Measurements from ENCODE around the gene CDKL2.

The CDKL2 gene

DNA sequence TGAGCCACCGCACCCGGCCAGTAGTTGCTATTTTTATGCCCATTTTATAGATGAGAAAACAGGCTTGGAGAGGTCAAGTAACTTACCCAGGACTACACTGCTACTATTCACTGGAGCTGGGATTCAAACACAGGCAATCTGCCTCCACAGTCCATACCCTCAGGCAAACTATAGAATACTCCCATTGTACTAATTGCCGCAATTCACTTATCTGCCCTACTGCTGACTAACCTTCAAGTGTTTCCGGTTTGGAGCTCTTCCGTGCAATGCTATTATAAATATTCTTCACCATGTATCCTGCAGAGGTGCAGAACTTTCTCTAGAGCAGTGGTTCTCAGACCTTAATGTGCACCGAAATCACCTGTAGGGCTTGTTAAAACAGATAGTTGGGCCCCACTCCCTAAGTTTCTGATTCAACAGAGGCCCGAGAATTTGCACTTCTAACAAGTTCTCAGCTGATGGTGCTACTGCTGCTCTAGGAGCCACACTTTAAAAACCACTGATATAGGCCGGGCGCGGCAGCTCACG, 44.7 kb upstream of the CDKL2 start:
- Histone ChIP-seq H3F3A (ENCODE audit: low read depth) (no peaks in the 10 kb centered on the region; the same call in 1 of the 2 replicates), H3K9me2 (replicated peaks; ENCODE audit: low read depth, low read length) (no peaks in the 10 kb centered on the region), H3K79me2 (ENCODE audit: insufficient read depth, low read length) (peaks cover 30% of the 10 kb centered on the region), H3K9ac (ENCODE audit: low read depth, low read length, poor library complexity, severe bottlenecking) (no peak overlapping the region), H3K4me2 (ENCODE audit: low read depth, low read length, poor library complexity, severe bottlenecking) (no peak overlapping the region), H3K36me3 (ENCODE audit: insufficient read depth, low read length) (no peaks in the 10 kb centered on the region), H3K4me3 (ENCODE audit: low read length, poor library complexity, severe bottlenecking) (no peak overlapping the region), H4K20me1 (ENCODE audit: insufficient read depth, low read length, poor library complexity, severe bottlenecking) (peaks cover 30% of the 10 kb centered on the region), H3K9me3 (ENCODE audit: insufficient read depth, low read depth, low read length) (no peaks in the 10 kb centered on the region), H3K27me3 (ENCODE audit: insufficient read depth, low read length, poor library complexity, severe bottlenecking) (peaks cover 6% of the 10 kb centered on the region), H3K4me1 (ENCODE audit: insufficient read depth, low read length, poor library complexity, severe bottlenecking) (peaks cover 25% of the 10 kb centered on the region), H2AFZ (ENCODE audit: low read length) (no peak overlapping the region)
- no peak for TF ChIP-seq EZH2phosphoT487 (IDR thresholded peaks at IDR 0.05; ENCODE audit: borderline replicate concordance)
- TF ChIP-seq, protein P1, sequence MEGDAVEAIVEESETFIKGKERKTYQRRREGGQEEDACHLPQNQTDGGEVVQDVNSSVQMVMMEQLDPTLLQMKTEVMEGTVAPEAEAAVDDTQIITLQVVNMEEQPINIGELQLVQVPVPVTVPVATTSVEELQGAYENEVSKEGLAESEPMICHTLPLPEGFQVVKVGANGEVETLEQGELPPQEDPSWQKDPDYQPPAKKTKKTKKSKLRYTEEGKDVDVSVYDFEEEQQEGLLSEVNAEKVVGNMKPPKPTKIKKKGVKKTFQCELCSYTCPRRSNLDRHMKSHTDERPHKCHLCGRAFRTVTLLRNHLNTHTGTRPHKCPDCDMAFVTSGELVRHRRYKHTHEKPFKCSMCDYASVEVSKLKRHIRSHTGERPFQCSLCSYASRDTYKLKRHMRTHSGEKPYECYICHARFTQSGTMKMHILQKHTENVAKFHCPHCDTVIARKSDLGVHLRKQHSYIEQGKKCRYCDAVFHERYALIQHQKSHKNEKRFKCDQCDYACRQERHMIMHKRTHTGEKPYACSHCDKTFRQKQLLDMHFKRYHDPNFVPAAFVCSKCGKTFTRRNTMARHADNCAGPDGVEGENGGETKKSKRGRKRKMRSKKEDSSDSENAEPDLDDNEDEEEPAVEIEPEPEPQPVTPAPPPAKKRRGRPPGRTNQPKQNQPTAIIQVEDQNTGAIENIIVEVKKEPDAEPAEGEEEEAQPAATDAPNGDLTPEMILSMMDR (conservative IDR thresholded peaks at IDR 0.05; ENCODE audit: low read length), result no peak

DNA sequence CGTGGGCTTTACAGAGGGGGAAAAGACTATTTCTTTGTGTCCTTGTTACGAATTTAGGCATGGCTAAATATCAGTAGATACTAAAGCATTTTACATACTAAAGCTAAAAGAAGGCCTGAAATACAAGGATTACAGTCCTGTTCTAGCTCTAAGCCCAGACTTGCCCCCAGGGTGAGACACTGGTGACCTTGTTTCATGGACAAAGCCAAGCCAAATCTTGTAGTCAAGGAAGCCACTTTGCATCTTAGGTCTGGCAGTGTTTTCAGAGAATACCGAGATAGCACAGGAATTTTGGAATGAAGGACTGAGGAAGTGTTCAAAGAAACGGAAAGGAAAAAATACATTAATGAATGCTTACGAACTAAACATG, 43.6 kb upstream of the CDKL2 start:
- Histone ChIP-seq H4K20me1 (ENCODE audit: insufficient read depth, low read length, poor library complexity, severe bottlenecking) (peaks cover 41% of the 10 kb centered on the region), H3K4me3 (ENCODE audit: low read length, poor library complexity, severe bottlenecking) (peak overlapping the region; percentile 99), H3K9me2 (replicated peaks; ENCODE audit: low read depth, low read length) (no peaks in the 10 kb centered on the region), H3K9ac (ENCODE audit: low read depth, low read length, poor library complexity, severe bottlenecking) (peak overlapping the region; percentile 92), H2AFZ (ENCODE audit: low read length) (peak overlapping the region; percentile 65), H3K79me2 (ENCODE audit: insufficient read depth, low read length) (peaks cover 42% of the 10 kb centered on the region), H3K4me2 (ENCODE audit: low read depth, low read length, poor library complexity, severe bottlenecking) (peak overlapping the region; percentile 94), H3F3A (ENCODE audit: low read depth) (no peaks in the 10 kb centered on the region; the same call in 1 of the 2 replicates), H3K27me3 (ENCODE audit: insufficient read depth, low read length, poor library complexity, severe bottlenecking) (peaks cover 6% of the 10 kb centered on the region), H3K9me3 (ENCODE audit: insufficient read depth, low read depth, low read length) (no peaks in the 10 kb centered on the region), H3K36me3 (ENCODE audit: insufficient read depth, low read length) (no peaks in the 10 kb centered on the region), H3K4me1 (ENCODE audit: insufficient read depth, low read length, poor library complexity, severe bottlenecking) (peaks cover 35% of the 10 kb centered on the region)
- TF ChIP-seq, protein P1 (conservative IDR thresholded peaks at IDR 0.05; ENCODE audit: low read length), result no peak
- TF ChIP-seq EZH2phosphoT487 (IDR thresholded peaks at IDR 0.05; ENCODE audit: borderline replicate concordance), result no peak

DNA sequence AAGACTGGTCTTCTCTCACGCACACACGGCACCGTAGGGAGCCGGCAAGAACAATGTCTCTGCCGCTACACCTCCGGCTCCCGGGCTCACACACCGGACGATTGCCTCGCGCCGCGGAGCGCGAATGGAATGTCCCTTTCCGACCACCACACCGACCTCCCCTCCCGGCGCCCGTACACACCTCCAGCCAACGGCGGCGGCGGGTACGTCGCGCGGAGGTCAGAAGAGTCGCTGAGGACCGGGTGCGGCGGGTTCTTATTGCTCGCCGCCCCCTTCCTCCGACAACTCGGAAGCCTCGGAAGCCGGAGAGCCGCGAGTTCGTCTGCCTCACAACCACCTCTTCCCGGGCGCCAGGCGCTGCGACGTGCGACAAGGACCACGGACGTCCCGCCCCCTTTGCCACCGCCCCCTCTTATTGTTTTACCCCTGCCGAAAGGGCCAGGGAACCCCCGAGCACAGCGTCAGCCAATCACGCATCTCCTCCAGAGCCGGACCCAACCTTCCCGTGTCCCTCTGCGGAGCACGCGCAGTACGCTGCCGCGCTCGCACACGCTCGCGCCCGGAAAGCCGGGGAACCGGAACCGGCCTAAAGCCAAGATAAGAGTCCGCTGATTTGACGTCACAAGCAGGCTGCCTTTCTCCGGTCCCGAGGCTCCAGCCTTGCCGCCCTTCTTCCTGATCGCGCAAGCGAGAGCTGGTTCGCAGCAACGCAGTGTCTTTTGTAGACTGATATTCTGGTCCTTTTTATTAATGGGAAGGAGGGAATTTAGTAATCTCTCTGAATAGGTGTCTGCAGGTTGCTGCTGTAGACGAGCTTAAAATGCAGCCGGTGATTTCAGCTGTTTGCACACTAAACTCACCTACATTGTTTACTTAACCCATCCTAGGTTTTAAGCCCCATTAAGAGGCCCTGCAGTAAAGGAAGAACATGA, 43.0 kb upstream of the CDKL2 start, which contains the start of gene G3BP2:
G3BP2 (minus strand) TSS at position 385 of the 932 bp plus-strand sequence. CDS start 11,386 bp downstream, outside the sequence.
- H3F3A ChIP-seq (ENCODE audit: low read depth), result no peaks in the 10 kb centered on the region; the same call in 1 of the 2 replicates
- H3K9me2 ChIP-seq (replicated peaks; ENCODE audit: low read depth, low read length), result no peaks in the 10 kb centered on the region
- no peaks in the 10 kb centered on the region for H3K36me3 ChIP-seq (ENCODE audit: insufficient read depth, low read length)
- peaks cover 6% of the 10 kb centered on the region for H3K27me3 ChIP-seq (ENCODE audit: insufficient read depth, low read length, poor library complexity, severe bottlenecking)
- peaks cover 39% of the 10 kb centered on the region for H3K4me1 ChIP-seq (ENCODE audit: insufficient read depth, low read length, poor library complexity, severe bottlenecking)
- no peaks in the 10 kb centered on the region for H3K9me3 ChIP-seq (ENCODE audit: insufficient read depth, low read depth, low read length)
- peak within 1 kb of the TSS; percentile 73 for H2AFZ ChIP-seq (ENCODE audit: low read length)
- H3K9ac ChIP-seq (ENCODE audit: low read depth, low read length, poor library complexity, severe bottlenecking), result peak within 1 kb of the TSS; percentile 92
- H4K20me1 ChIP-seq (ENCODE audit: insufficient read depth, low read length, poor library complexity, severe bottlenecking), result peaks cover 48% of the 10 kb centered on the region
- TF ChIP-seq, protein P1 (conservative IDR thresholded peaks at IDR 0.05; ENCODE audit: low read length), result no peak
- TF ChIP-seq EZH2phosphoT487 (IDR thresholded peaks at IDR 0.05; ENCODE audit: borderline replicate concordance), result no peak
- H3K4me2 ChIP-seq (ENCODE audit: low read depth, low read length, poor library complexity, severe bottlenecking), result peak within 1 kb of the TSS; percentile 94
- H3K4me3 ChIP-seq (ENCODE audit: low read length, poor library complexity, severe bottlenecking), result peak within 1 kb of the TSS; percentile 99
- peaks cover 48% of the 10 kb centered on the region for H3K79me2 ChIP-seq (ENCODE audit: insufficient read depth, low read length)

Data from Loucy (cell line).